ENCODE measurements around the gene HPS5.

The HPS5 gene

GRCh38 chr11:18321969-18322711 is at the start of gene HPS5, which contains the start of gene GTF2H1 (continued):
- TF ChIP-seq ZXDB (tag by site-specific recombination; IDR thresholded peaks at IDR 0.05) (peak; percentile 94), ZNF394 (tag by site-specific recombination; IDR thresholded peaks at IDR 0.05; ENCODE audit: borderline replicate concordance) (peak; percentile 56; the same call in 1 of the 2 replicates), ZBTB1 (tag by site-specific recombination; IDR thresholded peaks at IDR 0.05) (no peak), OSR2 (tag by site-specific recombination; IDR thresholded peaks at IDR 0.05) (0 out of 2 replicates have a peak, but pooled peaks have one; percentile 16), ZNF223 (tag by site-specific recombination; IDR thresholded peaks at IDR 0.05) (no peak), ZFP37 (tag by site-specific recombination; IDR thresholded peaks at IDR 0.05) (peak; percentile 58; the same call in 1 of the 2 replicates), ZNF366 (tag by site-specific recombination; conservative IDR thresholded peaks at IDR 0.05) (peak; percentile 74), EGR2 (tag by site-specific recombination; IDR thresholded peaks at IDR 0.05; ENCODE audit: low read depth) (0 out of 2 replicates have a peak, but pooled peaks have one; percentile 9), GLIS2 (tag by site-specific recombination; IDR thresholded peaks at IDR 0.05) (peak; percentile 92), ZNF660 (tag by site-specific recombination; IDR thresholded peaks at IDR 0.05) (no peak), ZNF513 (tag by site-specific recombination; IDR thresholded peaks at IDR 0.05) (no peak), ZNF138 (tag by site-specific recombination; IDR thresholded peaks at IDR 0.05; ENCODE audit: borderline replicate concordance) (0 out of 2 replicates have a peak, but pooled peaks have one; percentile 42), ZNF600 (tag by site-specific recombination; IDR thresholded peaks at IDR 0.05) (peak; percentile 93), ZNF624 (tag by site-specific recombination; IDR thresholded peaks at IDR 0.05) (no peak), ZNF654 (tag by site-specific recombination; IDR thresholded peaks at IDR 0.05; ENCODE audit: low read depth) (no peak), ZNF391 (tag by site-specific recombination; IDR thresholded peaks at IDR 0.05; ENCODE audit: borderline replicate concordance, low read depth) (no peak), ZNF121 (tag by site-specific recombination; IDR thresholded peaks at IDR 0.05) (no peak), SCRT1 (tag by site-specific recombination; IDR thresholded peaks at IDR 0.05; ENCODE audit: borderline replicate concordance) (no peak), OVOL3 (tag by site-specific recombination; IDR thresholded peaks at IDR 0.05) (peak; percentile 92), PRDM4 (tag by site-specific recombination; IDR thresholded peaks at IDR 0.05) (peak; percentile 47; the same call in 1 of the 2 replicates), ZBTB21 (tag by site-specific recombination; IDR thresholded peaks at IDR 0.05) (peak; percentile 95), TCF7L2 (IDR thresholded peaks at IDR 0.05; ENCODE audit: borderline replicate concordance, low read depth, low read length) (no peak), ZNF132 (tag by site-specific recombination; IDR thresholded peaks at IDR 0.05; ENCODE audit: borderline replicate concordance) (no peak), ZNF670 (tag by site-specific recombination; IDR thresholded peaks at IDR 0.05; ENCODE audit: low read depth) (no peak), TSHZ1 (tag by site-specific recombination; IDR thresholded peaks at IDR 0.05; ENCODE audit: borderline replicate concordance) (no peak), ZNF692 (tag by site-specific recombination; IDR thresholded peaks at IDR 0.05) (peak; percentile 69; the same call in 1 of the 2 replicates), KLF8 (tag by site-specific recombination; IDR thresholded peaks at IDR 0.05) (peak; percentile 94), ZNF639 (tag by site-specific recombination; IDR thresholded peaks at IDR 0.05) (no peak; the same call in 1 of the 2 replicates), ZNF354C (tag by site-specific recombination; IDR thresholded peaks at IDR 0.05; ENCODE audit: borderline replicate concordance, low read depth) (no peak)
